ENCODE data around the gene MRPL3. TPM values are rescaled to one million over a fixed set of nuclear protein-coding genes. Genes with fewer than 3 reads are reported as not detected.

The MRPL3 gene
- total RNA-seq, 1 donor from 2014 or later = 56.5 TPM

- Mint-ChIP-seq H3K27me3 (ENCODE audit: unreplicated experiment) (no peaks in the 10 kb centered on the region), H3K4me1 (ENCODE audit: low read depth, unreplicated experiment) (no peaks in the 10 kb centered on the region), H3K4me3 (ENCODE audit: unreplicated experiment) (no peak overlapping the region), H3K36me3 (ENCODE audit: unreplicated experiment) (peaks cover 5% of the 10 kb centered on the region), H3K27ac (ENCODE audit: unreplicated experiment) (no peak overlapping the region), H3K9me3 (ENCODE audit: unreplicated experiment) (peaks cover 3% of the 10 kb centered on the region)
- no peak for DNase-seq
- TF ChIP-seq CTCF (IDR thresholded peaks at IDR 0.05; ENCODE audit: partially characterized antibody, unreplicated experiment) = no peak
Measured at GRCh38 chr3:131535131-131535530, 32.4 kb upstream of the MRPL3 start.

- Mint-ChIP-seq H3K4me3 (ENCODE audit: unreplicated experiment) (no peak overlapping the region), H3K27ac (ENCODE audit: unreplicated experiment) (no peak overlapping the region), H3K27me3 (ENCODE audit: unreplicated experiment) (no peaks in the 10 kb centered on the region), H3K36me3 (ENCODE audit: unreplicated experiment) (no peaks in the 10 kb centered on the region), H3K4me1 (ENCODE audit: low read depth, unreplicated experiment) (no peaks in the 10 kb centered on the region), H3K9me3 (ENCODE audit: unreplicated experiment) (no peaks in the 10 kb centered on the region)
- TF ChIP-seq CTCF (IDR thresholded peaks at IDR 0.05; ENCODE audit: partially characterized antibody, unreplicated experiment) = no peak
- DNase-seq = no peak
Measured at GRCh38 chr3:131532645-131533044, 29.9 kb upstream of the MRPL3 start.

GRCh38 chr3:131530843-131531242 is 28.1 kb upstream of the MRPL3 start:
- TF ChIP-seq CTCF (IDR thresholded peaks at IDR 0.05; ENCODE audit: partially characterized antibody, unreplicated experiment) = no peak
- no peak overlapping the region for H3K4me3 Mint-ChIP-seq (ENCODE audit: unreplicated experiment)
- no peaks in the 10 kb centered on the region for H3K36me3 Mint-ChIP-seq (ENCODE audit: unreplicated experiment)
- H3K27ac Mint-ChIP-seq (ENCODE audit: unreplicated experiment) = no peak overlapping the region
- no peaks in the 10 kb centered on the region for H3K9me3 Mint-ChIP-seq (ENCODE audit: unreplicated experiment)
- H3K4me1 Mint-ChIP-seq (ENCODE audit: low read depth, unreplicated experiment) = no peaks in the 10 kb centered on the region
- H3K27me3 Mint-ChIP-seq (ENCODE audit: unreplicated experiment) = no peaks in the 10 kb centered on the region
- DNase-seq = no peak

GRCh38 chr3:131530388-131530787 is 27.6 kb upstream of the MRPL3 start:
- no peaks in the 10 kb centered on the region for H3K4me1 Mint-ChIP-seq (ENCODE audit: low read depth, unreplicated experiment)

More at GRCh38 chr3:131530388-131530787, 27.6 kb upstream of the MRPL3 start:
- H3K4me3 Mint-ChIP-seq (ENCODE audit: unreplicated experiment) = no peak overlapping the region
- no peaks in the 10 kb centered on the region for H3K9me3 Mint-ChIP-seq (ENCODE audit: unreplicated experiment)
- H3K27me3 Mint-ChIP-seq (ENCODE audit: unreplicated experiment) = no peaks in the 10 kb centered on the region
- no peaks in the 10 kb centered on the region for H3K36me3 Mint-ChIP-seq (ENCODE audit: unreplicated experiment)
- no peak for TF ChIP-seq CTCF (IDR thresholded peaks at IDR 0.05; ENCODE audit: partially characterized antibody, unreplicated experiment)
- H3K27ac Mint-ChIP-seq (ENCODE audit: unreplicated experiment) = no peak overlapping the region
- DNase-seq = no peak

All from glutamatergic neuron (in vitro differentiated cells).